ENCODE results near the gene SLBP. TPM values are rescaled to one million over a fixed set of nuclear protein-coding genes. Genes with fewer than 3 reads are reported as not detected.

The SLBP gene
- total RNA-seq, 2 donors from 2014 or later: 46.7 to 84.5 TPM

GRCh38 chr4:1713003-1713851 lies 1.1 kb upstream of the SLBP start:
- WGBS: 28% methylated on average over 22 of the region's 35 CpGs
- no peaks in the 10 kb centered on the region for H3K27me3 ChIP-seq (replicated peaks; ENCODE audit: insufficient read depth)
- peak overlapping the region; percentile 58 to 89 for H3K4me3 ChIP-seq
- no peaks in the 10 kb centered on the region for H3K9me3 ChIP-seq
- peaks cover 0 to 3% of the 10 kb centered on the region in 2 donors for H3K36me3 ChIP-seq
- peaks cover 11% of the 10 kb centered on the region for H3K4me1 ChIP-seq (replicated peaks)
- TF ChIP-seq CTCF (IDR thresholded peaks at IDR 0.05): no peak
- DNase-seq (ENCODE audit: low spot score): no peak
- intact Hi-C loops (cut with DNase I): loop anchor here (10.0 kb wide), 1 partner anchor 532 kb away; the partner anchor contains the start of genes HAUS3 and POLN
- peak overlapping the region; percentile 93 to 99 for H3K27ac ChIP-seq

GRCh38 chr4:1711571-1712215 lies 426 bp downstream of the SLBP start:
- peak overlapping the region; percentile 58 to 89 for H3K4me3 ChIP-seq
- H3K27me3 ChIP-seq (replicated peaks; ENCODE audit: insufficient read depth): no peaks in the 10 kb centered on the region
- under 1% methylated on average over 84 of the region's 85 CpGs for WGBS
- TF ChIP-seq POLR2AphosphoS5 (IDR thresholded peaks at IDR 0.05): peak; percentile 43
- TF ChIP-seq POLR2A (IDR thresholded peaks at IDR 0.05): no peak
- peak in 1 of 4 experiments; percentile 12 for TF ChIP-seq CTCF (IDR thresholded peaks at IDR 0.05)
- H3K27ac ChIP-seq: peak overlapping the region; percentile 93 to 99
- peak; percentile 48 for DNase-seq (ENCODE audit: low spot score)
- H3K4me1 ChIP-seq (replicated peaks): peaks cover 9% of the 10 kb centered on the region
- H3K9me3 ChIP-seq: no peaks in the 10 kb centered on the region
- intact Hi-C loops (cut with DNase I): loop anchor here (10.0 kb wide), 1 partner anchor 533 kb away; the partner anchor contains the start of genes HAUS3 and POLN
- H3K36me3 ChIP-seq: no peaks in the 10 kb centered on the region

GRCh38 chr4:1711055-1711570 lies 1.0 kb downstream of the SLBP start:
- 11% methylated on average over 22 of the region's 22 CpGs for WGBS
- no peak for TF ChIP-seq POLR2AphosphoS5 (IDR thresholded peaks at IDR 0.05)
- intact Hi-C loops (cut with DNase I): loop anchor here (10.0 kb wide), 1 partner anchor 534 kb away; the partner anchor contains the start of genes HAUS3 and POLN
- no peaks in the 10 kb centered on the region for H3K27me3 ChIP-seq (replicated peaks; ENCODE audit: insufficient read depth)
- no peaks in the 10 kb centered on the region for H3K36me3 ChIP-seq
- peaks cover 9% of the 10 kb centered on the region for H3K4me1 ChIP-seq (replicated peaks)
- no peak for DNase-seq (ENCODE audit: low spot score)
- H3K27ac ChIP-seq: peak overlapping the region; percentile 93 to 99
- H3K9me3 ChIP-seq: no peaks in the 10 kb centered on the region
- peak overlapping the region; percentile 58 to 89 for H3K4me3 ChIP-seq

- Histone ChIP-seq H3K4me1 (replicated peaks) (no peaks in the 10 kb centered on the region), H3K4me3 (no peak overlapping the region), H3K36me3 (no peaks in the 10 kb centered on the region), H3K9me3 (no peaks in the 10 kb centered on the region), H3K27ac (no peak overlapping the region), H3K27me3 (replicated peaks; ENCODE audit: insufficient read depth) (no peaks in the 10 kb centered on the region)
- TF ChIP-seq POLR2AphosphoS5 (IDR thresholded peaks at IDR 0.05): no peak
- no peak for TF ChIP-seq POLR2A (IDR thresholded peaks at IDR 0.05)
- TF ChIP-seq CTCF (IDR thresholded peaks at IDR 0.05): no peak
- 29% methylated on average over 1 of the region's 1 CpG for WGBS
- DNase-seq (ENCODE audit: low spot score): no peak
- intact Hi-C loops (cut with DNase I): no loop called here
Measured at GRCh38 chr4:1708581-1708980, 3.5 kb downstream of the SLBP start.

GRCh38 chr4:1706358-1706757 lies 5.8 kb downstream of the SLBP start:
- H3K4me3 ChIP-seq: no peak overlapping the region
- no peaks in the 10 kb centered on the region for H3K27me3 ChIP-seq (replicated peaks; ENCODE audit: insufficient read depth)
- WGBS: 82% methylated on average over 6 of the region's 6 CpGs
- DNase-seq (ENCODE audit: low spot score): no peak
- TF ChIP-seq CTCF (IDR thresholded peaks at IDR 0.05) (no peak), POLR2A (IDR thresholded peaks at IDR 0.05) (no peak), POLR2AphosphoS5 (IDR thresholded peaks at IDR 0.05) (no peak)
- no peak overlapping the region for H3K27ac ChIP-seq
- H3K36me3 ChIP-seq: no peaks in the 10 kb centered on the region
- intact Hi-C loops (cut with DNase I): no loop called here
- H3K9me3 ChIP-seq: no peaks in the 10 kb centered on the region
- H3K4me1 ChIP-seq (replicated peaks): no peaks in the 10 kb centered on the region
